ENCODE data around the gene ZNF408. TPM values are rescaled to one million over a fixed set of nuclear protein-coding genes. Genes with fewer than 3 reads are reported as not detected.

The ZNF408 gene
- polyA plus RNA-seq, 1 donor from 2014 or later = 12.4 TPM

DNA sequence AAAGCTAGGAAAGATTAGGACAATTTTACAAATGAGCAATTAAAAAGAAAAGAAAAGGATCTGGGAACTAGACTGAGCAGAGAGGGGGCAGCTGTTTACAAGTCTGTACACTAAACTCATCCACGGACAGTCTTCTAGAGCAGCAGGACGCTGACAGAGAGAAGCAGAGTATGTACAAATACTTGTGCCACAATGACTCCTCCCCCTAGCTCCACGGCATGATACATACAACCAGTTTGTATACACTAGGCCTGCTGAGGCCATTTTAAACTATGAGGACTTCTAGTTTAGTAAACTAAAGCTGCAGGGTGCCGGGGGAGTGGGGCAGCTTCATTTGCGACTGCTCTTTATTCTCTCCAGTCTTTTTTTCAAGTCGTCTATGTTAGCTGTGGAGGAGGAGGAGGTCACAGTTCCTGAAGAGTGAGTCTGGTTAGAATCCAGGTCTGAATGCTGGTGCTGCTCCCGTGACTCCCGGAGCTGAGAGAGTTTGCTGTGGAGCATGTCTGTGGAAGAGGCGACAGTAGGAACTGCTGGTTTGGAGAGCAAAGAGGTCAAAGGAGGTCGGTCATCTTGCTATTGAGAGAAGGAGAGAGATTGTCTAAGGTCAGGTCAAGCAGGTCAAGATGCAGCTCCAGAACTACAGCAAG lies 43.0 kb downstream of the ZNF408 start:
- Mint-ChIP-seq H3K27ac (no peak overlapping the region), H3K9me3 (no peaks in the 10 kb centered on the region), H3K27me3 (no peaks in the 10 kb centered on the region), H3K36me3 (peaks cover 17% of the 10 kb centered on the region), H3K4me3 (no peak overlapping the region), H3K4me1 (no peaks in the 10 kb centered on the region)

DNA sequence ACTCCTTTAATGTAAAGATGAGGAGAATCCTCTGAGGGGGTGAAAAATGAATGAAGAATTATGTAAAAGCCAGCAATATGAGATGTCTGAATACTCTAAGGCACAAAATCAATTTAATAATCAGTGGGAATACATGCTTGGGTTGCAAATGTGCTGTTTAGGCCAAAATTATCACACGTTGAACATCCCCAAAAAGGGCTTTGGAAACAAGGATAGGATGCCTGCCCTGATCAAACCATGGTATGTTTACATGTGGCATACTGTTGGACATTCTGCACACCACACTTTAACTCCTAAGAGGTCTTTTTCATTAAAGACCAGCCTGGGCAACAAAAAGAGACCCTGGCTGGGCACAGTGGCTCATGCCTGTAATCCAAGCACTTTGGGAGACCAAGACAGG lies 44.5 kb downstream of the ZNF408 start:
- Mint-ChIP-seq H3K36me3 (peaks cover 17% of the 10 kb centered on the region), H3K4me3 (no peak overlapping the region), H3K4me1 (no peaks in the 10 kb centered on the region), H3K27ac (no peak overlapping the region), H3K9me3 (no peaks in the 10 kb centered on the region), H3K27me3 (no peaks in the 10 kb centered on the region)

DNA sequence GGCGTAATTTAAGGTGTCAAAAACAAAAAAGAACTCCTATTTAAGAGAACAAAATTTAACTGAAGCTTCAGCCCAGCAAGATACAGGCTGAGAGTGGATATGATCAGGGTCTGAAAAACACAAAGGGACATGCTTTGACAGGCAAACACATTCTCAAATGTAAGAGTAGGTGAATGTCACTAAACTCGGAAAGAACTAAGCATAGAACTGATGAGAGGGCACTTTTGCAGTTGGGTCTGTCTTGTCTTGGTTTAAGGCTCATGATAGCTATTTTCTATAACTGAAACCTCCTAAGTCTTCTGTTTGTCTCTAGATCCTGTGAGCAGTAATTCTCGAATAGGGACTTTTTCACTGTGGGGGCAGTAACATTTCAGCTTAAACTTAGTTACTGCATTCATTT lies 45.2 kb downstream of the ZNF408 start:
- H3K4me1 Mint-ChIP-seq = no peaks in the 10 kb centered on the region
- no peak overlapping the region for H3K4me3 Mint-ChIP-seq
- peaks cover 19% of the 10 kb centered on the region for H3K36me3 Mint-ChIP-seq
- no peak overlapping the region for H3K27ac Mint-ChIP-seq
- H3K9me3 Mint-ChIP-seq = no peaks in the 10 kb centered on the region
- H3K27me3 Mint-ChIP-seq = no peaks in the 10 kb centered on the region

DNA sequence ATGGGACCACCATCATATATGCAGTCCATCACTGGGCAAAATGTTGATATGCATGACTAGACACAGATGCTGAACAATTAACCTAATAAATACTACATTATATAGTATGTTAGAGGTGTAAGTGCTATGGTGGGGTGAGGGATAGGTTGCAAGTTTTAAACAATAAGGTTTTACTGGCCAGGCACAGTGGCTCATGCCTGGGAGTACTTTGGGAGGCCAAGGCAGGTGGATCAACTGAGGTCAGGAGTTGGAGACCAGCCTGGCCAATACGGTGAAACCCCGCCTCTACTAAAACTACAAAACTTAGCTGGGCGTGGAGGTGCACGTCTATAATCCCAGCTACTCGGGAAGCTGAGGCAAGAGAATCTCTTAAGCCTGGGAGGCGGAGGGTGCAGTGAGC lies 46.3 kb downstream of the ZNF408 start:
- no peaks in the 10 kb centered on the region for H3K9me3 Mint-ChIP-seq
- H3K36me3 Mint-ChIP-seq = peaks cover 15% of the 10 kb centered on the region
- H3K27me3 Mint-ChIP-seq = no peaks in the 10 kb centered on the region
- no peak overlapping the region for H3K27ac Mint-ChIP-seq
- H3K4me3 Mint-ChIP-seq = no peak overlapping the region
- no peaks in the 10 kb centered on the region for H3K4me1 Mint-ChIP-seq

Other genes starting within 250 kb of the ZNF408 start
- 9.1 TPM for gene AMBRA1, start 107.0 kb upstream of the ZNF408 start, polyA plus RNA-seq
- 6.9 TPM for gene HARBI1, start 83.8 kb upstream of the ZNF408 start, polyA plus RNA-seq
- 55.7 TPM for gene ATG13, start 83.5 kb upstream of the ZNF408 start, polyA plus RNA-seq
- gene ARHGAP1, start 412 bp upstream of the ZNF408 start, polyA plus RNA-seq = 42.6 TPM
- gene F2, start 18.2 kb downstream of the ZNF408 start, polyA plus RNA-seq = not detected
- 10.3 TPM for gene CKAP5, start 145.2 kb downstream of the ZNF408 start, polyA plus RNA-seq
- not detected for gene LRP4, start 217.5 kb downstream of the ZNF408 start, polyA plus RNA-seq
- 17.5 TPM for gene CSTPP1, start 235.7 kb downstream of the ZNF408 start, polyA plus RNA-seq

Data from IgD-negative memory B cell (primary cell).